Uterus (tissue), 4 donors: ENCODE results near the gene AJM1. TPM values are rescaled to one million over a fixed set of nuclear protein-coding genes. Genes with fewer than 3 reads are reported as not detected.

Experiments
- DNase-seq, 2 donors: peaks; one replicate each; pipeline ENCODE4 v3.0.0-alpha.2; 2019 to 2020
- H3K27ac ChIP-seq, 2 donors: fragments of 200-600 bp; sonication (generic); 1 replicate in 1 of 2; 2 replicates in 1 of 2; pipeline ENCODE4 v1.5.1; 2016 to 2018
- H3K27me3 ChIP-seq, 2 donors: fragments of 200-600 bp; sonication (generic); one replicate each; pipeline ENCODE4 v1.5.1; 2018 to 2019; ENCODE audit warnings: control low read depth in 1 of 2
- H3K36me3 ChIP-seq, 2 donors: fragments of 200-600 bp; sonication (generic); one replicate each; pipeline ENCODE4 v1.5.1; 2019; ENCODE audit warnings: control low read depth in 1 of 2
- H3K4me1 ChIP-seq, 2 donors: fragments of 200-600 bp; sonication (generic); one replicate each; pipeline ENCODE4 v1.5.1; 2018 to 2019; ENCODE audit warnings: control low read depth in 1 of 2
- H3K4me3 ChIP-seq, 2 donors: fragments of 200-600 bp; sonication (generic); 1 replicate in 1 of 2; 2 replicates in 1 of 2; pipeline ENCODE4 v1.5.1; 2018 to 2019; ENCODE audit warnings: mild to moderate bottlenecking in 1 of 2
- H3K9me3 ChIP-seq, 2 donors: fragments of 200-600 bp; sonication (generic); one replicate each; pipeline ENCODE4 v1.5.1; 2019; ENCODE audit warnings: control low read depth in 1 of 2
- CTCF ChIP-seq, 4 experiments: fragments of 200-600 bp in 2 of 4; fragments of 450-650 bp in 2 of 4; sonication (generic) in 2 of 4; IDR thresholded peaks; one replicate each; pipeline ENCODE4 v1.5.1; 2016 to 2019; ENCODE audit warnings: antibody characterized with exemption in 4 of 4, mild to moderate bottlenecking in 2 of 4, moderate library complexity in 1 of 4
- POLR2A ChIP-seq, 2 donors: fragments of 450-650 bp; IDR thresholded peaks; one replicate each; pipeline ENCODE4 v1.6.1; 2016; ENCODE audit warnings: antibody characterized with exemption in 2 of 2, mild to moderate bottlenecking in 1 of 2, moderate library complexity in 1 of 2
- intact Hi-C: fragments of 100-400 bp; cut with DNase I; formaldehyde crosslinking; loops from one replicate; pipeline ENCODE4 v1.15.1; 2023; ENCODE audit warnings: low total_unique reads
- total RNA-seq, 4 donors: library from RNA; depleted of rRNA in 3 of 4; stranded (reverse); fragments of >200 nt in 3 of 4; gene quantifications; one replicate each; pipeline versions ENCODE4 v1.1.0 to v1.2.4, GENCODE V29; 2014 to 2023
- donor health status: DM: yes; HTN: yes; CAD: no.

Gene AJM1
- total RNA-seq, 4 donors from 2014 or later = 1.3 to 3.6 (median 3.6) TPM; not detected in 1

GRCh38 chr9:136856541-136857141 is 14.4 kb downstream of the AJM1 start:
- TF ChIP-seq POLR2A (IDR thresholded peaks at IDR 0.05) (no peak), CTCF (IDR thresholded peaks at IDR 0.05) (no peak)
- intact Hi-C loops = no loop called here

DNA sequence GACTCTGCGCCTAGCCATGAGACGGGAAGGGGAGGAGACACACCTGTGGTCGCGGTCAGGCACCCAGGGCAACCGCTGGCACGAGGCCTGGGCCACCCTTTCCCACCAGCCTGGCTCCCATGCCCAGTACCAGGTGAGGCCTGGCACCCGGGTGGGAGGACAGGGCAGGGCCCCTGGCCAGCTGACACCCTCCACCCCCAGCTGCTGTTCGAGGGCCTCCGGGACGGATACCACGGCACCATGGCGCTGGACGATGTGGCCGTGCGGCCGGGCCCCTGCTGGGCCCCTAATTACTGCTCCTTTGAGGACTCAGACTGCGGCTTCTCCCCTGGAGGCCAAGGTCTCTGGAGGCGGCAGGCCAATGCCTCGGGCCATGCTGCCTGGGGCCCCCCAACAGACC is 14.9 kb downstream of the AJM1 start:
- Histone ChIP-seq H3K4me3 (no peak overlapping the region), H3K4me1 (no peaks in the 10 kb centered on the region), H3K9me3 (no peaks in the 10 kb centered on the region), H3K27me3 (no peaks in the 10 kb centered on the region), H3K27ac (no peak overlapping the region), H3K36me3 (no peaks in the 10 kb centered on the region)
- DNase-seq = peak in 1 of 2 donors; percentile 16
- TF ChIP-seq POLR2A (IDR thresholded peaks at IDR 0.05) (no peak), CTCF (IDR thresholded peaks at IDR 0.05) (no peak)
- intact Hi-C loops = no loop called here

More at GRCh38 chr9:136856541-136857141, 14.4 kb downstream of the AJM1 start:
- DNase-seq = no peak
- no peaks in the 10 kb centered on the region for H3K9me3 ChIP-seq
- no peak overlapping the region for H3K4me3 ChIP-seq
- no peaks in the 10 kb centered on the region for H3K36me3 ChIP-seq
- no peaks in the 10 kb centered on the region for H3K27me3 ChIP-seq
- no peak overlapping the region for H3K27ac ChIP-seq
- H3K4me1 ChIP-seq = no peaks in the 10 kb centered on the region

- no peak overlapping the region for H3K27ac ChIP-seq
- no peaks in the 10 kb centered on the region for H3K36me3 ChIP-seq
- H3K9me3 ChIP-seq = no peaks in the 10 kb centered on the region
- H3K27me3 ChIP-seq = no peaks in the 10 kb centered on the region
- TF ChIP-seq POLR2A (IDR thresholded peaks at IDR 0.05) (no peak), CTCF (IDR thresholded peaks at IDR 0.05) (no peak)
- DNase-seq = no peak
- H3K4me1 ChIP-seq = no peaks in the 10 kb centered on the region
- H3K4me3 ChIP-seq = no peak overlapping the region
- intact Hi-C loops = no loop called here
These were observed 15.5 kb downstream of the AJM1 start for GRCh38 chr9:136857581-136858412.

DNA sequence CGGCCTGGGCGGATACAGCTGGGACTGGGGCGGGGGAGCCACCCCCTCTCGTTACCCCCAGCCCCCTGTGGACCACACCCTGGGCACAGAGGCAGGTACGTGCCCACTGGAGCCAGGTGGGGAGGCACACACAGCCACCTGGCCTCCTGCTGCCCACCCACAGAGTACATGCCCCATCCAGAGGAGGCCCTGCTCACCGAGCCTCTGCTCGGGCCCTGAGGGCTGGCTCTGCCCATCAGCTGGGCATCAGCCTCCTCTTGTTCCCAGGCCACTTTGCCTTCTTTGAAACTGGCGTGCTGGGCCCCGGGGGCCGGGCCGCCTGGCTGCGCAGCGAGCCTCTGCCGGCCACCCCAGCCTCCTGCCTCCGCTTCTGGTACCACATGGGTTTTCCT is 16.2 kb downstream of the AJM1 start:
- Histone ChIP-seq H3K36me3 (no peaks in the 10 kb centered on the region), H3K27me3 (no peaks in the 10 kb centered on the region), H3K4me3 (no peak overlapping the region), H3K4me1 (no peaks in the 10 kb centered on the region), H3K27ac (no peak overlapping the region), H3K9me3 (no peaks in the 10 kb centered on the region)
- no peak for TF ChIP-seq CTCF (IDR thresholded peaks at IDR 0.05)
- intact Hi-C loops = no loop called here
- no peak for DNase-seq
